ENCODE data around the gene GLI1. TPM values are rescaled to one million over a fixed set of nuclear protein-coding genes. Genes with fewer than 3 reads are reported as not detected.

GLI1 gene
- polyA plus RNA-seq, 1 donor from 2014 or later = 4.2 TPM

DNA sequence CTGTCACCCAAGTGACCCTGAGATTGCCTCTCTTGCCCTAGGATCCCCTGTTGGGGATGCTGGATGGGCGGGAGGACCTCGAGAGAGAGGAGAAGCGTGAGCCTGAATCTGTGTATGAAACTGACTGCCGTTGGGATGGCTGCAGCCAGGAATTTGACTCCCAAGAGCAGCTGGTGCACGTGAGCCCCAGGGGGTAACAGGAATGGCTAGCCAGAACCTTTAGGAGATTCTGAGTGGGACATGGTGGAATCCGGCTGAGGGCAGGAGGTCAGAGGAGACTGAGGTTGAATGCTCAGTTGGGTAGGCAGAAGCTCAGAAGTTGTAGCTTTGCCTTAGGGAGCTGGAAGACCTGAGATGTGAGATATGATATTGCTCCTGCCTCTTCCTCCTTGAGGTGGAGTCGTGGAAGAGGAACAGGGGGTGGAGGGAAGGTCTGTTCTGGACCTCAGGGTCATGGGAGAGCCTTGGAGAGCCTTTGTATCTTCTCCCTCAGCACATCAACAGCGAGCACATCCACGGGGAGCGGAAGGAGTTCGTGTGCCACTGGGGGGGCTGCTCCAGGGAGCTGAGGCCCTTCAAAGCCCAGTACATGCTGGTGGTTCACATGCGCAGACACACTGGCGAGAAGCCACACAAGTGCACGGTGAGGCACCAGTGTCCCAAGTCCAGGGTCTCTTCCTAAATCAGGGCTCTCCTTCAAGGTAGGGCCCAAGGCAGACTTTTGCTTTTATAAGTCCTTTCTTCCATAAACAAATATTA lies 6.3 kb downstream of the GLI1 start:
- no peak overlapping the region for H3K9ac ChIP-seq (ENCODE audit: low read length)
- TF ChIP-seq RAD21 (conservative IDR thresholded peaks at IDR 0.05) (no peak), EP300 (conservative IDR thresholded peaks at IDR 0.05; ENCODE audit: poor library complexity, severe bottlenecking) (no peak), SMC3 (conservative IDR thresholded peaks at IDR 0.05; ENCODE audit: poor library complexity) (no peak), POLR2AphosphoS5 (IDR thresholded peaks at IDR 0.05) (no peak), EZH2 (IDR thresholded peaks at IDR 0.05; ENCODE audit: borderline replicate concordance, insufficient read depth, low read length, poor library complexity, severe bottlenecking) (no peak)
- TF ChIP-seq, protein P1, sequence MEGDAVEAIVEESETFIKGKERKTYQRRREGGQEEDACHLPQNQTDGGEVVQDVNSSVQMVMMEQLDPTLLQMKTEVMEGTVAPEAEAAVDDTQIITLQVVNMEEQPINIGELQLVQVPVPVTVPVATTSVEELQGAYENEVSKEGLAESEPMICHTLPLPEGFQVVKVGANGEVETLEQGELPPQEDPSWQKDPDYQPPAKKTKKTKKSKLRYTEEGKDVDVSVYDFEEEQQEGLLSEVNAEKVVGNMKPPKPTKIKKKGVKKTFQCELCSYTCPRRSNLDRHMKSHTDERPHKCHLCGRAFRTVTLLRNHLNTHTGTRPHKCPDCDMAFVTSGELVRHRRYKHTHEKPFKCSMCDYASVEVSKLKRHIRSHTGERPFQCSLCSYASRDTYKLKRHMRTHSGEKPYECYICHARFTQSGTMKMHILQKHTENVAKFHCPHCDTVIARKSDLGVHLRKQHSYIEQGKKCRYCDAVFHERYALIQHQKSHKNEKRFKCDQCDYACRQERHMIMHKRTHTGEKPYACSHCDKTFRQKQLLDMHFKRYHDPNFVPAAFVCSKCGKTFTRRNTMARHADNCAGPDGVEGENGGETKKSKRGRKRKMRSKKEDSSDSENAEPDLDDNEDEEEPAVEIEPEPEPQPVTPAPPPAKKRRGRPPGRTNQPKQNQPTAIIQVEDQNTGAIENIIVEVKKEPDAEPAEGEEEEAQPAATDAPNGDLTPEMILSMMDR (IDR thresholded peaks at IDR 0.05; ENCODE audit: poor library complexity, severe bottlenecking) = no peak
- TF ChIP-seq, protein P2, sequence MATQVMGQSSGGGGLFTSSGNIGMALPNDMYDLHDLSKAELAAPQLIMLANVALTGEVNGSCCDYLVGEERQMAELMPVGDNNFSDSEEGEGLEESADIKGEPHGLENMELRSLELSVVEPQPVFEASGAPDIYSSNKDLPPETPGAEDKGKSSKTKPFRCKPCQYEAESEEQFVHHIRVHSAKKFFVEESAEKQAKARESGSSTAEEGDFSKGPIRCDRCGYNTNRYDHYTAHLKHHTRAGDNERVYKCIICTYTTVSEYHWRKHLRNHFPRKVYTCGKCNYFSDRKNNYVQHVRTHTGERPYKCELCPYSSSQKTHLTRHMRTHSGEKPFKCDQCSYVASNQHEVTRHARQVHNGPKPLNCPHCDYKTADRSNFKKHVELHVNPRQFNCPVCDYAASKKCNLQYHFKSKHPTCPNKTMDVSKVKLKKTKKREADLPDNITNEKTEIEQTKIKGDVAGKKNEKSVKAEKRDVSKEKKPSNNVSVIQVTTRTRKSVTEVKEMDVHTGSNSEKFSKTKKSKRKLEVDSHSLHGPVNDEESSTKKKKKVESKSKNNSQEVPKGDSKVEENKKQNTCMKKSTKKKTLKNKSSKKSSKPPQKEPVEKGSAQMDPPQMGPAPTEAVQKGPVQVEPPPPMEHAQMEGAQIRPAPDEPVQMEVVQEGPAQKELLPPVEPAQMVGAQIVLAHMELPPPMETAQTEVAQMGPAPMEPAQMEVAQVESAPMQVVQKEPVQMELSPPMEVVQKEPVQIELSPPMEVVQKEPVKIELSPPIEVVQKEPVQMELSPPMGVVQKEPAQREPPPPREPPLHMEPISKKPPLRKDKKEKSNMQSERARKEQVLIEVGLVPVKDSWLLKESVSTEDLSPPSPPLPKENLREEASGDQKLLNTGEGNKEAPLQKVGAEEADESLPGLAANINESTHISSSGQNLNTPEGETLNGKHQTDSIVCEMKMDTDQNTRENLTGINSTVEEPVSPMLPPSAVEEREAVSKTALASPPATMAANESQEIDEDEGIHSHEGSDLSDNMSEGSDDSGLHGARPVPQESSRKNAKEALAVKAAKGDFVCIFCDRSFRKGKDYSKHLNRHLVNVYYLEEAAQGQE (IDR thresholded peaks at IDR 0.05; ENCODE audit: borderline replicate concordance) = no peak
- H3F3A ChIP-seq (ENCODE audit: insufficient read depth, low read length, poor library complexity, severe bottlenecking) = no peaks in the 10 kb centered on the region
- no peak overlapping the region for H3K27ac ChIP-seq (ENCODE audit: low read length)
- no peaks in the 10 kb centered on the region for H3K9me2 ChIP-seq (ENCODE audit: insufficient read depth, low read length)
- H2AFZ ChIP-seq (ENCODE audit: low read depth, low read length) = no peak overlapping the region
- H3K27me3 ChIP-seq (ENCODE audit: insufficient read depth, low read depth, low read length) = peaks cover 29% of the 10 kb centered on the region
- H4K20me1 ChIP-seq (ENCODE audit: insufficient read depth) = no peaks in the 10 kb centered on the region
- H3K4me2 ChIP-seq (ENCODE audit: low read length) = no peak overlapping the region
- H3K9me3 ChIP-seq (ENCODE audit: low read length) = no peaks in the 10 kb centered on the region
- no peaks in the 10 kb centered on the region for H3K36me3 ChIP-seq (ENCODE audit: insufficient read depth, low read length)
- no peak overlapping the region for H3K4me3 ChIP-seq (ENCODE audit: low read length)
- no peaks in the 10 kb centered on the region for H3K79me2 ChIP-seq (replicated peaks; ENCODE audit: insufficient read depth, low read length)

DNA sequence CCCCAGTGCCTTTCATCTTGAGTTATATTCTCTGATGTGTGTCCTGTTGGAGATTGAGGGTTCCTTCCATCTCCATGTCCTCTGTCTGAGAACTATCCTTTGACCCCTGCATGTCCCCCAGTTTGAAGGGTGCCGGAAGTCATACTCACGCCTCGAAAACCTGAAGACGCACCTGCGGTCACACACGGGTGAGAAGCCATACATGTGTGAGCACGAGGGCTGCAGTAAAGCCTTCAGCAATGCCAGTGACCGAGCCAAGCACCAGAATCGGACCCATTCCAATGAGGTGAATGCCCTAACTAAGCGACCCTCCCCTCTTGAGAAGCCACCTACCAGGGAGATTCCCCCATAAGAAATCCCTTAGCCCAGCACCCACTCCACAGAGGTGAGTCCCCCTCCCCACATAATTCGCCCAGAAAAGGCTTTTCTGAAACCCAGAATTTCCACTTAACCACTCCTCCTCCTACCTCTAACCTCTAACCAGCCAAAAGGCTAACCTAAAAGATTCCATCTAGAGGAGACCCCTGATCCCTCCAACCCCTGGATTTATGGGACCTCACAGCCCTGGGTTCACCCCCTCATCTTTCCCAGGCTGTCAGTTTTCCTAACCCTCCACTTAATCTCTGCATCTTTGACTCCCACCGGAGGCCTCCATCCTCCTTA lies 7.8 kb downstream of the GLI1 start:
- Histone ChIP-seq H3K27ac (ENCODE audit: low read length) (no peak overlapping the region), H3K27me3 (ENCODE audit: insufficient read depth, low read depth, low read length) (peaks cover 29% of the 10 kb centered on the region), H3K9me2 (ENCODE audit: insufficient read depth, low read length) (no peaks in the 10 kb centered on the region), H2AFZ (ENCODE audit: low read depth, low read length) (no peak overlapping the region), H3K4me3 (ENCODE audit: low read length) (no peak overlapping the region), H3K36me3 (ENCODE audit: insufficient read depth, low read length) (no peaks in the 10 kb centered on the region), H4K20me1 (ENCODE audit: insufficient read depth) (no peaks in the 10 kb centered on the region), H3K9me3 (ENCODE audit: low read length) (no peaks in the 10 kb centered on the region), H3F3A (ENCODE audit: insufficient read depth, low read length, poor library complexity, severe bottlenecking) (no peaks in the 10 kb centered on the region), H3K79me2 (replicated peaks; ENCODE audit: insufficient read depth, low read length) (no peaks in the 10 kb centered on the region), H3K9ac (ENCODE audit: low read length) (no peak overlapping the region), H3K4me2 (ENCODE audit: low read length) (no peak overlapping the region)
- TF ChIP-seq, protein P1 (IDR thresholded peaks at IDR 0.05; ENCODE audit: poor library complexity, severe bottlenecking) = no peak

Measured in neural cell (in vitro differentiated cells).